PC-3 (cell line): ENCODE results near the gene ADAMTSL2. TPM values are rescaled to one million over a fixed set of nuclear protein-coding genes. Genes with fewer than 3 reads are reported as not detected.

Experiments
- ATAC-seq: fragments of 200-7000 bp; cut with Tn5 transposase; 2 replicates; pipeline ENCODE4 v1.9.1; 2020; ENCODE audit warnings: mild to moderate bottlenecking, moderate library complexity
- BruUV-seq: library from RNA; stranded (reverse); fragments of 400-500 nt; replicated peaks from 2 replicates; lab custom pipeline; 2021; lab: Mats Ljungman, UMichigan
- CTCF ChIA-PET: fragments of 300-600 bp; sonication (Branson Sonifier 250); formaldehyde crosslinking; loops from one replicate; lab custom pipeline; 2022; ENCODE audit warnings: antibody characterized with exemption; lab: Charles Lee
- POLR2A ChIA-PET: fragments of 300-600 bp; sonication (Branson Sonifier 250); formaldehyde crosslinking; loops from one replicate; lab custom pipeline; 2022; ENCODE audit warnings: antibody characterized with exemption; ENCODE audit not compliant: unreplicated experiment; lab: Charles Lee
- DNase-seq: peaks from one replicate; pipeline ENCODE4 v3.0.0-alpha.2; 2015
- H2AFZ ChIP-seq: fragments of 300-600 bp; sonication (generic); 2 replicates; pipeline ENCODE4 v1.6.0; 2016; ENCODE audit warnings: antibody characterized with exemption, low read length
- H3F3A ChIP-seq: fragments of 300-600 bp; sonication (generic); one replicate; pipeline ENCODE4 v1.6.0; 2017; ENCODE audit warnings: antibody characterized with exemption, low read length, control low read depth, mild to moderate bottlenecking; ENCODE audit not compliant: unreplicated experiment
- H3K27ac ChIP-seq: fragments of 300-600 bp; sonication (generic); 2 replicates; pipeline ENCODE4 v1.5.1; 2016; ENCODE audit warnings: mild to moderate bottlenecking, low read length
- H3K27me3 ChIP-seq: fragments of 300-600 bp; sonication (generic); 2 replicates; pipeline ENCODE4 v1.6.1; 2016; ENCODE audit warnings: low read length, mixed read lengths
- H3K36me3 ChIP-seq: fragments of 300-600 bp; sonication (generic); 2 replicates; pipeline ENCODE4 v1.6.1; 2016; ENCODE audit warnings: low read depth, mixed run types, low read length, mixed read lengths
- H3K4me1 ChIP-seq: fragments of 300-600 bp; sonication (generic); 2 replicates; pipeline ENCODE4 v1.5.1; 2016; ENCODE audit warnings: low read length; ENCODE audit not compliant: insufficient read depth
- H3K4me2 ChIP-seq: fragments of 300-600 bp; sonication (generic); 2 replicates; pipeline ENCODE4 v1.6.0; 2016; ENCODE audit warnings: low read length
- H3K4me3 ChIP-seq: fragments of 300-600 bp; sonication (generic); 2 replicates; pipeline ENCODE4 v1.5.1; 2016; ENCODE audit warnings: mild to moderate bottlenecking, low read length, mixed read lengths
- H3K79me2 ChIP-seq: fragments of 300-600 bp; sonication (generic); 2 replicates; pipeline ENCODE4 v1.6.1; 2017; ENCODE audit warnings: low read length, mixed read lengths
- H3K9ac ChIP-seq: fragments of 300-600 bp; sonication (generic); 2 replicates; pipeline ENCODE4 v1.6.0; 2016; ENCODE audit warnings: mild to moderate bottlenecking, low read length
- H3K9me2 ChIP-seq: fragments of 300-600 bp; sonication (generic); replicated peaks from 2 replicates; pipeline ENCODE4 v1.6.1; 2016; ENCODE audit warnings: mixed run types, low read length, mixed read lengths
- H3K9me3 ChIP-seq: fragments of 300-600 bp; sonication (generic); 2 replicates; pipeline ENCODE4 v1.6.1; 2016; ENCODE audit warnings: low read length, mixed read lengths
- H4K20me1 ChIP-seq: fragments of 300-600 bp; sonication (generic); 2 replicates; pipeline ENCODE4 v1.6.1; 2016; ENCODE audit warnings: low read length, mixed read lengths
- EZH2 ChIP-seq: fragments of 300-600 bp; sonication (generic); IDR thresholded peaks from one replicate; pipeline ENCODE4 v1.6.1; 2017; ENCODE audit warnings: antibody characterized with exemption, mild to moderate bottlenecking, low read length; ENCODE audit not compliant: unreplicated experiment
- EZH2phosphoT487 ChIP-seq: fragments of 300-600 bp; sonication (generic); IDR thresholded peaks from 2 replicates; pipeline ENCODE4 v1.6.1; 2018; ENCODE audit warnings: mild to moderate bottlenecking, antibody characterized with exemption, low read length, borderline replicate concordance
- intact Hi-C: fragments of 100-400 bp; cut with micrococcal nuclease; formaldehyde crosslinking; loops from 2 replicates; pipeline ENCODE4 v1.9.0; 2023
- total RNA-seq: library from RNA; depleted of rRNA; stranded (reverse); fragments of >200 nt; gene quantifications from 2 replicates; pipeline ENCODE4 v1.2.3, GENCODE V29; 2014
- TF ChIP-seq, protein P1 (sequence below): fragments of 300-600 bp; sonication (generic); conservative IDR thresholded peaks from 2 replicates; pipeline ENCODE4 v1.5.1; 2017; ENCODE audit warnings: antibody characterized with exemption, low read depth, mild to moderate bottlenecking, low read length

ADAMTSL2 gene
- total RNA-seq, 1 experiment from 2014 or later, result not detected

DNA sequence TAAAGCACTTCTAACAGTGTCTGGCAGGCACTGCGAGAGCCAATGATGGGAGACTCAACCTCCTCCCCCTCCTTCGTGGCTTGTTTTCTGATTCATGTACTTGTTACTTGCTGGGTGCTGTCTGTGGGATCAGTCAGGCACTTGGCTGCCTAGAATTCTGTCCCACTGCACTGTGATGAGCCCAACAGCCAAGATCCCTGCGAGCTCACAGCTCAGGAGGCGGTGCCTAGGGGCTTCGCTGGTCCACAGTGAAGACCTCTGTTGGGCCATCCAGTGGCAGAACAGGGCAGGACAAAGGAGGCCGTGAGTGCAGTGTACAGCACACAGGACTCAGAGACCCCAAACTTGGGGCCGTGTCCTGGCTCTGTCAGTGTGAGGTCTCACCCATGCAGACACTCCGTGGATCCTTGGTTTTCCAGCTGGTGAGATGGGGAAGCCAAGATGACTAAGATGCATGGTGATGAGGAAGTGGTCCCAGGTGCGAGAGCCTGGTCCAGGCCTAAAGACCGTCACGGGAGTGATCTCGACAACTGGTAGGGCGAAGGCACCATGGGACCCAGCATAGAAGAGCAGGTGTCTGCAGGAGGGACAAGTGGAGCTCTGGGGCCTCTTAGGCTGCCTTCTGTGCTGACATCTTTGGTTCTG is 29.2 kb upstream of the ADAMTSL2 start:
- H3K9ac ChIP-seq, result no peak overlapping the region
- BruUV-seq, result no TSS peak
- TF ChIP-seq EZH2 (no peak), EZH2phosphoT487 (no peak)
- TF ChIP-seq, protein P1, sequence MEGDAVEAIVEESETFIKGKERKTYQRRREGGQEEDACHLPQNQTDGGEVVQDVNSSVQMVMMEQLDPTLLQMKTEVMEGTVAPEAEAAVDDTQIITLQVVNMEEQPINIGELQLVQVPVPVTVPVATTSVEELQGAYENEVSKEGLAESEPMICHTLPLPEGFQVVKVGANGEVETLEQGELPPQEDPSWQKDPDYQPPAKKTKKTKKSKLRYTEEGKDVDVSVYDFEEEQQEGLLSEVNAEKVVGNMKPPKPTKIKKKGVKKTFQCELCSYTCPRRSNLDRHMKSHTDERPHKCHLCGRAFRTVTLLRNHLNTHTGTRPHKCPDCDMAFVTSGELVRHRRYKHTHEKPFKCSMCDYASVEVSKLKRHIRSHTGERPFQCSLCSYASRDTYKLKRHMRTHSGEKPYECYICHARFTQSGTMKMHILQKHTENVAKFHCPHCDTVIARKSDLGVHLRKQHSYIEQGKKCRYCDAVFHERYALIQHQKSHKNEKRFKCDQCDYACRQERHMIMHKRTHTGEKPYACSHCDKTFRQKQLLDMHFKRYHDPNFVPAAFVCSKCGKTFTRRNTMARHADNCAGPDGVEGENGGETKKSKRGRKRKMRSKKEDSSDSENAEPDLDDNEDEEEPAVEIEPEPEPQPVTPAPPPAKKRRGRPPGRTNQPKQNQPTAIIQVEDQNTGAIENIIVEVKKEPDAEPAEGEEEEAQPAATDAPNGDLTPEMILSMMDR, result no peak
- H3K4me3 ChIP-seq, result no peak overlapping the region
- ChIA-PET CTCF (no interaction called here), POLR2A (no interaction called here)
- DNase-seq (no peak), ATAC-seq (no peak)
- intact Hi-C loops, result no loop called here
- H3K27me3 ChIP-seq, result no peaks in the 10 kb centered on the region
- no peak overlapping the region for H3K27ac ChIP-seq
- H3K4me1 ChIP-seq, result peaks cover 22% of the 10 kb centered on the region
- no peak overlapping the region for H2AFZ ChIP-seq
- H3K9me3 ChIP-seq, result 0 out of 2 replicates have a peak, but pooled peaks cover 6% of the 10 kb centered on the region
- no peaks in the 10 kb centered on the region for H3K79me2 ChIP-seq
- H4K20me1 ChIP-seq, result no peaks in the 10 kb centered on the region
- H3K9me2 ChIP-seq, result no peaks in the 10 kb centered on the region
- no peak overlapping the region for H3K4me2 ChIP-seq
- no peaks in the 10 kb centered on the region for H3K36me3 ChIP-seq
- H3F3A ChIP-seq, result no peaks in the 10 kb centered on the region

DNA sequence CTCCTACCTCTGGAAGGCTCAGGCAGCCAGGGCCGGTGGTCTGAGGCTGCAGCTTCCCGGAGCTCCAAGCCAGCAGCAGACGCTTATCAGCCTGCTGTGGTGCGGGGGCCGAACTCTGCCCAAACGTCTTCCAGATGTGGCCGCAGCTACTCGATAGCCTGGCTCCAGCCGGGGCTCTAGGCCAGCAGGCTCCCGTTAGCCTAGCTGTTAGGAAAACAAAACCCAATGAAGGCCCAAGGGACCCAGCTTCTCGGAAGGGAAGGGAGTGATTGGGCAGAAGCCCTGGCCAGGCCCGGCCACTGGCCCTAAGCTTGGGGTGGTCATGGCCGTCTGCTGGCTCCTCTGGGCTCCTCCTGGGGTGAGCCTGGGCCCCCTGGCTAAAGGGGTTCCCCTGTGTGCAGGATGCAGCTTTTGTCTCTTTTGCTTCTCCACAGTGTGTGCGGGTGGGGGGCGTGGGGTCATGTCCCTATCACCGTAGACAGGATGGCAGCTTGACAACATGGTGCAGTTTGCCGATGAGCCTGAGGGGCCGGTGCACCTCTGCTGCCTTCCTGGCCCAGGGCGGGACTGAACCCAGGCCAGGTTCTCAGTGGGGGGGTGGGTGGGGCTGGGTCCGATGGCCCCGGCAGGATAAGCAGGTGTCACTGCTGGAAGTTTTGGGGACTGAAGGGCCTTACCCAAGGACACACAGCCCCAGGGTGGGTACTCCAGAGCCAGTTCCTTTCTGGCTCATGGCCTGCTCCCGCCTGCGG is 28.4 kb upstream of the ADAMTSL2 start:
- CTCF ChIA-PET, result no interaction called here
- no peak overlapping the region for H3K27ac ChIP-seq

More for the DNA sequence above, 28.4 kb upstream of the ADAMTSL2 start:
- no peaks in the 10 kb centered on the region for H3K27me3 ChIP-seq
- POLR2A ChIA-PET, result interaction anchor here (0.6 kb wide), 1 partner anchor 67 kb away, joined by 4 read pairs; no protein-coding TSS in a partner anchor
- no peak overlapping the region for H2AFZ ChIP-seq
- no peaks in the 10 kb centered on the region for H3K36me3 ChIP-seq
- no peaks in the 10 kb centered on the region for H3K79me2 ChIP-seq
- TF ChIP-seq EZH2phosphoT487 (no peak), EZH2 (no peak)
- TF ChIP-seq, protein P1, result no peak
- DNase-seq (no peak), ATAC-seq (no peak)
- intact Hi-C loops, result no loop called here
- H3K9ac ChIP-seq, result no peak overlapping the region
- H3K4me1 ChIP-seq, result peaks cover 22% of the 10 kb centered on the region
- no peak overlapping the region for H3K4me3 ChIP-seq
- no peaks in the 10 kb centered on the region for H3K9me2 ChIP-seq
- no peaks in the 10 kb centered on the region for H4K20me1 ChIP-seq
- no peak overlapping the region for H3K4me2 ChIP-seq
- no peaks in the 10 kb centered on the region for H3F3A ChIP-seq
- no TSS peak for BruUV-seq
- 0 out of 2 replicates have a peak, but pooled peaks cover 6% of the 10 kb centered on the region for H3K9me3 ChIP-seq
